CD14-positive monocyte (primary cell): ENCODE data around the gene NDUFS2. TPM values are rescaled to one million over a fixed set of nuclear protein-coding genes. Genes with fewer than 3 reads are reported as not detected.

Experiments used
- DNase-seq, 3 donors: peaks; one replicate each; pipeline ENCODE4 v3.0.0-alpha.2; 2011 to 2022
- H2AFZ ChIP-seq: 2 replicates; pipeline ENCODE4 v1.6.0; 2012; ENCODE audit warnings: mild to moderate bottlenecking, low read depth, low read length, inconsistent platforms; ENCODE audit not compliant: insufficient read depth, poor library complexity, severe bottlenecking
- H3K27ac ChIP-seq, 2 donors: 1 replicate in 1 of 2; 2 replicates in 1 of 2; pipeline ENCODE4 v1.5.1; 2012 to 2013; ENCODE audit warnings: low read length in 2 of 2, control low read depth in 1 of 2, inconsistent platforms in 1 of 2, low read depth in 1 of 2, mild to moderate bottlenecking in 1 of 2
- H3K27me3 ChIP-seq, 2 donors: one replicate each; pipeline versions ENCODE4 v1.6.0 to v1.6.1; 2011 to 2013; ENCODE audit warnings: low read length in 2 of 2; ENCODE audit not compliant: control insufficient read depth in 2 of 2, insufficient read depth in 2 of 2
- H3K36me3 ChIP-seq, 2 donors: replicated peaks in 1 of 2; 1 replicate in 1 of 2; 2 replicates in 1 of 2; pipeline versions ENCODE4 v1.5.1 to v1.6.1; 2012 to 2013; ENCODE audit warnings: low read length in 2 of 2, control low read depth in 1 of 2, inconsistent platforms in 1 of 2, mild to moderate bottlenecking in 1 of 2; ENCODE audit not compliant: insufficient read depth in 2 of 2, control insufficient read depth in 1 of 2
- H3K4me1 ChIP-seq, 2 donors: 1 replicate in 1 of 2; 2 replicates in 1 of 2; pipeline versions ENCODE4 v1.5.1 to v1.6.1; 2012 to 2013; ENCODE audit warnings: low read length in 2 of 2, control low read depth in 1 of 2, inconsistent platforms in 1 of 2, mild to moderate bottlenecking in 1 of 2, moderate library complexity in 1 of 2; ENCODE audit not compliant: insufficient read depth in 2 of 2, control insufficient read depth in 1 of 2
- H3K4me2 ChIP-seq: replicated peaks from 2 replicates; pipeline ENCODE3; 2012; ENCODE audit warnings: low read length, moderate library complexity, mild to moderate bottlenecking; ENCODE audit not compliant: poor library complexity, severe bottlenecking; ENCODE audit errors: extremely low read depth
- H3K4me3 ChIP-seq, 3 experiments: fragments of 200-600 bp in 1 of 3; sonication (generic) in 1 of 3; replicated peaks in 1 of 3; 1 replicate in 2 of 3; 2 replicates in 1 of 3; pipeline ENCODE4 v1.5.1; 2011 to 2013; ENCODE audit warnings: low read length in 3 of 3, mild to moderate bottlenecking in 3 of 3, control low read depth in 2 of 3, low read depth in 2 of 3, inconsistent platforms in 1 of 3, moderate library complexity in 1 of 3
- H3K79me2 ChIP-seq: 2 replicates; pipeline ENCODE4 v1.6.0; 2012; ENCODE audit warnings: mild to moderate bottlenecking, control low read depth, inconsistent platforms, low read length, moderate library complexity; ENCODE audit not compliant: insufficient read depth
- H3K9ac ChIP-seq: 2 replicates; pipeline ENCODE4 v1.6.0; 2017; ENCODE audit warnings: low read length, mild to moderate bottlenecking; ENCODE audit not compliant: insufficient read depth, poor library complexity, severe bottlenecking
- H3K9me3 ChIP-seq, 2 donors: replicated peaks in 1 of 2; 1 replicate in 1 of 2; 2 replicates in 1 of 2; pipeline versions ENCODE4 v1.5.1 to v1.6.1; 2012 to 2013; ENCODE audit warnings: low read length in 2 of 2, control low read depth in 1 of 2; ENCODE audit not compliant: control insufficient read depth in 1 of 2, insufficient read depth in 1 of 2
- H4K20me1 ChIP-seq: 2 replicates; pipeline ENCODE4 v1.6.0; 2012; ENCODE audit warnings: mild to moderate bottlenecking, low read length, control low read depth, moderate library complexity; ENCODE audit not compliant: insufficient read depth
- H3K27ac Mint-ChIP-seq, 7 donors: one replicate each; pipeline ENCODE4 v1.8.0; 2020; ENCODE audit warnings: mild to moderate bottlenecking in 7 of 7, mixed read lengths in 7 of 7, moderate library complexity in 6 of 7, inconsistent platforms in 2 of 7
- H3K27me3 Mint-ChIP-seq, 3 donors: one replicate each; pipeline ENCODE4 v1.8.0; 2021 to 2022; ENCODE audit warnings: low read depth in 3 of 3, mild to moderate bottlenecking in 3 of 3, mixed read lengths in 3 of 3, moderate library complexity in 3 of 3, inconsistent platforms in 1 of 3
- H3K36me3 Mint-ChIP-seq, 2 donors: one replicate each; pipeline ENCODE4 v1.8.0; 2020; ENCODE audit warnings: mixed read lengths in 2 of 2, inconsistent platforms in 1 of 2, mild to moderate bottlenecking in 1 of 2
- H3K4me1 Mint-ChIP-seq: one replicate; pipeline ENCODE4 v1.8.0; 2020; ENCODE audit warnings: mild to moderate bottlenecking, mixed read lengths
- H3K4me3 Mint-ChIP-seq, 2 donors: one replicate each; pipeline ENCODE4 v1.8.0; 2020; ENCODE audit warnings: mild to moderate bottlenecking in 2 of 2, mixed read lengths in 2 of 2, moderate library complexity in 1 of 2
- H3K9me3 Mint-ChIP-seq, 7 donors: one replicate each; pipeline ENCODE4 v1.8.0; 2020 to 2022; ENCODE audit warnings: mixed read lengths in 7 of 7, mild to moderate bottlenecking in 6 of 7, moderate library complexity in 6 of 7, inconsistent platforms in 2 of 7
- WGBS: methylation state at CpG from one replicate; pipeline ENCODE4 v1.1.5; 2013; ENCODE audit warnings: missing lambda C conversion rate; ENCODE audit not compliant: insufficient coverage; 5-methylcytosine and 5-hydroxymethylcytosine counted together
- intact Hi-C, 2 donors: fragments of 100-400 bp; cut with micrococcal nuclease; formaldehyde crosslinking; loops; one replicate each; pipeline versions ENCODE4 v1.15.0 to v1.15.1; 2023
- polyA plus RNA-seq, 3 donors: library from polyadenylated mRNA; depleted of rRNA in 1 of 3; unstranded in 2 of 3; stranded (reverse) in 1 of 3; fragments of 300-500 nt in 2 of 3; fragments of >200 nt in 1 of 3; fragmentation: Illumina TruSeq in 2 of 3; gene quantifications; 1 replicate in 2 of 3; 2 replicates in 1 of 3; pipeline ENCODE4 v1.2.3, GENCODE V29; 2012 to 2021
- TF ChIP-seq, protein P1 (sequence below): fragments of 200-600 bp; IDR thresholded peaks from one replicate; pipeline ENCODE4 v1.8.0; 2022; ENCODE audit warnings: antibody characterized with exemption, mild to moderate bottlenecking

Gene NDUFS2
- polyA plus RNA-seq, 3 donors = 87.5 to 119 (median 101) TPM

DNA sequence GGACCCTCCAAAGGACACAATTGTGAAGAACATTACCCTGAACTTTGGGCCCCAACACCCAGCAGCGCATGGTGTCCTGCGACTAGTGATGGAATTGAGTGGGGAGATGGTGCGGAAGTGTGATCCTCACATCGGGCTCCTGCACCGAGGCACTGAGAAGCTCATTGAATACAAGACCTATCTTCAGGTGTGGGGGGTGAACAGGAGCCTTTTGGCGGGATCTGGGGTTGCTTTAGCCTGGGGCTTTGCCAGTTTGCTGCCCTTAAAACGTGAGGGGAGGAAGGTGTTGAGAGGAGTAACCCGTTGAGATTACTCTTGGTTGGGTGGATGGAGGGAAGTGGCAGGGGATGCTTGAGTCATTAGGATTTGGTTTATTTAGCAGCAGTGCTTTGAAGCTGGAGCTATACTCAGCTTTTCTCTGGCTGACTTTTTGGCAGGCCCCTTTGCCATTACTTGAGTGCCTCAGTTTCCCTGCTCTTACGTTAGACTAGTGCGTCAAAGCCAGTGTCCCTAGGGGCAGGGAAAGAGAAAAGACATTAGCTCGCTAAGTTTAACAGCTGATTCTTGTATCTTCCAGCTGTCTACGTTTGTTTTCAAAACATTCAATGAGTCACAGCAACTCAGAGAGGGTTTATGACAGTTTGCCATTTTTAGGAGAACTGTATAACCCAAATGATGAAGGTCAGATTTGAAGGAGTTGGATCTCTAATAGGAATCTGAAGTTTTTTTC is 4.4 kb downstream of the NDUFS2 start:
- H3K9me3 Mint-ChIP-seq = peaks cover 0 to 2% (median 0%) of the 10 kb centered on the region in 7 donors
- DNase-seq = no peak
- H3K27me3 ChIP-seq = no peaks in the 10 kb centered on the region
- peaks cover 36% of the 10 kb centered on the region for H3K4me1 Mint-ChIP-seq
- H3K27ac ChIP-seq = no peak overlapping the region
- intact Hi-C loops = loop anchor here in 1 of 2 donors (5.0 kb wide), 1 partner anchor 171 kb away; no protein-coding TSS in a partner anchor
- H3K36me3 Mint-ChIP-seq = peaks cover 58 to 78% of the 10 kb centered on the region in 2 donors
- H3K4me1 ChIP-seq = peaks cover 25 to 38% of the 10 kb centered on the region in 2 donors
- 94% methylated on average over 11 of the region's 12 CpGs for WGBS
- H3K27ac Mint-ChIP-seq = peak overlapping the region in 1 of 7 donors; percentile 47
- TF ChIP-seq, protein P1, sequence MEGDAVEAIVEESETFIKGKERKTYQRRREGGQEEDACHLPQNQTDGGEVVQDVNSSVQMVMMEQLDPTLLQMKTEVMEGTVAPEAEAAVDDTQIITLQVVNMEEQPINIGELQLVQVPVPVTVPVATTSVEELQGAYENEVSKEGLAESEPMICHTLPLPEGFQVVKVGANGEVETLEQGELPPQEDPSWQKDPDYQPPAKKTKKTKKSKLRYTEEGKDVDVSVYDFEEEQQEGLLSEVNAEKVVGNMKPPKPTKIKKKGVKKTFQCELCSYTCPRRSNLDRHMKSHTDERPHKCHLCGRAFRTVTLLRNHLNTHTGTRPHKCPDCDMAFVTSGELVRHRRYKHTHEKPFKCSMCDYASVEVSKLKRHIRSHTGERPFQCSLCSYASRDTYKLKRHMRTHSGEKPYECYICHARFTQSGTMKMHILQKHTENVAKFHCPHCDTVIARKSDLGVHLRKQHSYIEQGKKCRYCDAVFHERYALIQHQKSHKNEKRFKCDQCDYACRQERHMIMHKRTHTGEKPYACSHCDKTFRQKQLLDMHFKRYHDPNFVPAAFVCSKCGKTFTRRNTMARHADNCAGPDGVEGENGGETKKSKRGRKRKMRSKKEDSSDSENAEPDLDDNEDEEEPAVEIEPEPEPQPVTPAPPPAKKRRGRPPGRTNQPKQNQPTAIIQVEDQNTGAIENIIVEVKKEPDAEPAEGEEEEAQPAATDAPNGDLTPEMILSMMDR = no peak
- no peak overlapping the region for H3K4me3 Mint-ChIP-seq
- H3K4me2 ChIP-seq = no peak overlapping the region
- H4K20me1 ChIP-seq = no peaks in the 10 kb centered on the region
- H3K9me3 ChIP-seq = no peaks in the 10 kb centered on the region
- H3K4me3 ChIP-seq = no peak overlapping the region
- no peak overlapping the region for H3K9ac ChIP-seq
- H3K27me3 Mint-ChIP-seq = no peaks in the 10 kb centered on the region
- H3K79me2 ChIP-seq = peaks cover 65% of the 10 kb centered on the region
- peaks cover 53 to 85% of the 10 kb centered on the region in 2 donors for H3K36me3 ChIP-seq
- no peak overlapping the region for H2AFZ ChIP-seq

DNA sequence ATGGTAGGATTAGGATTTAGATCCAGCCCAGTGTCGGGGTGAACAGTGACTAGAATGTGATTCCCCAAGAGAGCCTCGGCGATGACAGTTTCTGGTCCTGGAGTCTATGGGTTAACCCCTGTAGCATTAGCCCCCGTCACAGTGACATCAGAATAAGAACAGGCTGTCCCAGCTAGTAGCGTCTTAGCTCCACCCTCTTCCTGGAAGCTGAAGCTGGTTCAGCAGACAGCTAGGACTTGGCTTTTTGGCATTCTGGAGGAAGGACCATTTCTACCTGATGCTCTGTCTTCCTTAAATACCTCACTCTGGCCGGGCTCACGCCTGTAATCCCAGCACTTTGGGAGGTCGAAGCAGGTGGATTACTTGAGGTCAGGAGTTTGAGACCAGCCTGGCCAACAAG is 5.0 kb downstream of the NDUFS2 start:
- peaks cover 34% of the 10 kb centered on the region for H3K4me1 Mint-ChIP-seq
- H3K4me3 Mint-ChIP-seq = no peak overlapping the region

More for the DNA sequence above, 5.0 kb downstream of the NDUFS2 start:
- Histone ChIP-seq H3K4me3 (no peak overlapping the region), H2AFZ (no peak overlapping the region), H3K27me3 (no peaks in the 10 kb centered on the region), H3K36me3 (peaks cover 59 to 91% of the 10 kb centered on the region in 2 donors), H3K4me1 (peaks cover 21 to 33% of the 10 kb centered on the region in 2 donors), H3K9ac (no peak overlapping the region), H3K9me3 (no peaks in the 10 kb centered on the region), H3K27ac (no peak overlapping the region), H4K20me1 (no peaks in the 10 kb centered on the region), H3K79me2 (peaks cover 70% of the 10 kb centered on the region), H3K4me2 (no peak overlapping the region)
- intact Hi-C loops = loop anchor here in 1 of 2 donors (5.0 kb wide), 1 partner anchor 170 kb away; no protein-coding TSS in a partner anchor
- DNase-seq = no peak
- peaks cover 64 to 84% of the 10 kb centered on the region in 2 donors for H3K36me3 Mint-ChIP-seq
- peaks cover 0 to 2% (median 0%) of the 10 kb centered on the region in 7 donors for H3K9me3 Mint-ChIP-seq
- WGBS = 93% methylated on average over 5 of the region's 8 CpGs
- TF ChIP-seq, protein P1 = no peak
- H3K27me3 Mint-ChIP-seq = no peaks in the 10 kb centered on the region
- H3K27ac Mint-ChIP-seq = no peak overlapping the region
